MM.1S (cell line): Measurements from ENCODE around the gene GRAP.

ENCODE experiments used
- EZH2 ChIP-seq: fragments of 300-600 bp; sonication (generic); optimal IDR thresholded peaks from 2 replicates; pipeline ENCODE3; 2017; ENCODE audit warnings: low read depth, mild to moderate bottlenecking, antibody characterized with exemption, low read length, mixed read lengths
- TF ChIP-seq, protein P1 (sequence below): fragments of 300-600 bp; sonication (generic); IDR thresholded peaks from 2 replicates; pipeline ENCODE4 v1.5.1; 2016; ENCODE audit warnings: antibody characterized with exemption, low read length, mixed read lengths

- TF ChIP-seq EZH2, result no peak
- TF ChIP-seq, protein P1, sequence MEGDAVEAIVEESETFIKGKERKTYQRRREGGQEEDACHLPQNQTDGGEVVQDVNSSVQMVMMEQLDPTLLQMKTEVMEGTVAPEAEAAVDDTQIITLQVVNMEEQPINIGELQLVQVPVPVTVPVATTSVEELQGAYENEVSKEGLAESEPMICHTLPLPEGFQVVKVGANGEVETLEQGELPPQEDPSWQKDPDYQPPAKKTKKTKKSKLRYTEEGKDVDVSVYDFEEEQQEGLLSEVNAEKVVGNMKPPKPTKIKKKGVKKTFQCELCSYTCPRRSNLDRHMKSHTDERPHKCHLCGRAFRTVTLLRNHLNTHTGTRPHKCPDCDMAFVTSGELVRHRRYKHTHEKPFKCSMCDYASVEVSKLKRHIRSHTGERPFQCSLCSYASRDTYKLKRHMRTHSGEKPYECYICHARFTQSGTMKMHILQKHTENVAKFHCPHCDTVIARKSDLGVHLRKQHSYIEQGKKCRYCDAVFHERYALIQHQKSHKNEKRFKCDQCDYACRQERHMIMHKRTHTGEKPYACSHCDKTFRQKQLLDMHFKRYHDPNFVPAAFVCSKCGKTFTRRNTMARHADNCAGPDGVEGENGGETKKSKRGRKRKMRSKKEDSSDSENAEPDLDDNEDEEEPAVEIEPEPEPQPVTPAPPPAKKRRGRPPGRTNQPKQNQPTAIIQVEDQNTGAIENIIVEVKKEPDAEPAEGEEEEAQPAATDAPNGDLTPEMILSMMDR, result no peak
Measured at GRCh38 chr17:18981642-18982424, 64.9 kb downstream of the GRAP start.
